NT2/D1 (cell line): ENCODE results near the gene ADAMTS4.

Experiments
- SUZ12 ChIP-seq: IDR thresholded peaks from 2 replicates; pipeline ENCODE4 v1.6.1; 2011; ENCODE audit not compliant: insufficient read length, insufficient read depth; ENCODE audit errors: extremely low read depth
- YY1 ChIP-seq: IDR thresholded peaks from 2 replicates; pipeline ENCODE4 v1.6.1; 2011; ENCODE audit not compliant: insufficient read length, insufficient read depth
- ZNF274 ChIP-seq: IDR thresholded peaks from 2 replicates; pipeline ENCODE4 v1.6.1; 2011; ENCODE audit warnings: mild to moderate bottlenecking, low read depth, low read length

GRCh38 chr1:161201836-161202712 lies 3.2 kb upstream of the ADAMTS4 start, which contains the start of gene NDUFS2:
- peak; percentile 100 for TF ChIP-seq YY1
- no peak for TF ChIP-seq ZNF274
- no peak for TF ChIP-seq SUZ12
